Inflammatory macrophage treated with lipopolysaccharide for 1 hour (primary cell): ENCODE measurements around the gene TRMT6.

Experiments used
- DNase-seq, 2 donors: peaks; one replicate each; pipeline ENCODE4 v3.0.0-alpha.2; 2020 to 2022

TRMT6 gene

GRCh38 chr20:5893621-5894020 is 56.7 kb downstream of the TRMT6 start:
- no peak for DNase-seq

- no peak for DNase-seq
These were observed 57.3 kb downstream of the TRMT6 start for GRCh38 chr20:5893052-5893451.

- DNase-seq: no peak
These were observed 59.4 kb downstream of the TRMT6 start for GRCh38 chr20:5890773-5891441.

GRCh38 chr20:5888041-5888440 is 62.3 kb downstream of the TRMT6 start:
- no peak for DNase-seq

- no peak for DNase-seq
These were observed 62.9 kb downstream of the TRMT6 start for GRCh38 chr20:5887386-5887785.
